TTC549 (cell line): Measurements from ENCODE around the gene C22orf39.

ENCODE experiments used
- FAIRE-seq: peaks from 2 replicates; lab custom pipeline; 2012; peaks lifted over from hg19 to GRCh38; lab: Jason Lieb, UNC

C22orf39 gene

DNA sequence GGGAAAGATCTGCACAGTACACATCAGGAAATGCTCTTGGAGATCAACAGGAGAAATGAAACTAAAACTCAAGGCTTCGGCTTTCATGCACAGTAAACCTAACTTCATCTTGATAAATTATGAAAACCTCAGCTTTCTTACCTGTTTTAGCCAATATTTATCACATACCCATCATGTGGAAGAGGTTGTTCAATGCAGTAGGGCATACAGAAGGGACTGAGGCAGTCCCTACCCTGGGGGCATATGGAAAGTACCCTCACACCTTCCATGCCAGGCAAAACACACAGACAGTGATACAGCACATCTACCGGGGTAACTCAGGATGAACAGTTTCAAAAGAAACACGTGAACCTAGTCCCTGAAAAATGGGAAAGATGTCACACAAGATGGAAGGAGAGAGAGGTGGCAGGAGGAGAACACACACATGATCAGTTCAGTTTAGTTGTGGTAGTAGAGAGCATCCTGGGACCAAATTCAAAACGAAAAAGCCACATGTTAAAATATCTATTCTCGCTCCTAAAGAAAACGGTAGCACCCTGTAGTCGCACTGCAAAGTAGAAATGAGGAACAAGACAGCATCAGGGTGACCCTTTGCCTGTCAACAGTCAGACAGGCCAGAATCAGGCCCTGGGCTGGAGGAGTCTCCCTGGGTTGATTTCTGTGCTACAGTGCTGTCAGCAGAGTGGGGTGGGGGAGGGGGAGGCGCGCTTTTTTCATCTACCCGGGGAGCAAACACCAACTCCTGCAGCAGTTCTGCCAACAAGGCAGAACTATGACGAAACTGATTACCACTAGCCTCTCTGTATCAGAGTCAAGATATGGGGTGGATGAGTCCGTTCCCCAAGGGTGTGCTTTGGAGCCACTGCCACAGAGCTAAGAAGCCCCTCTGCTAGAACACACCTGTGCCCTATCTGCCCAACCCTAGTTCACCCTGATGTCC is 17.3 kb downstream of the C22orf39 start:
- no peak for FAIRE-seq

DNA sequence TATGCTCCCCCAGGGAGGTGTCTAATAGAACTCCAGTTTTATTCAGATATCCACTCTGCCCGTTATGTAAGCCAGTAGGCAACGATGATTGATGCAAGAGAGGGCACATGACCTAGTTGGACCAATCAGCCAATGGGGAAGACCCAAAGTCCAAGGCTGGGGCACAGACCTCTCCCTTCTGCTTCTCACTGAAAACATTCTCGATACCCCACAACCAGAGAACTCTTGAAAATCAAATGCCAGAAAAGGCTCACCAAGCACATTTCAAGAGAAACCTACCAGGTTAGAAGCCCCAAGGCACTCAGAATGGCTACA is 23.4 kb downstream of the C22orf39 start:
- FAIRE-seq, result no peak

DNA sequence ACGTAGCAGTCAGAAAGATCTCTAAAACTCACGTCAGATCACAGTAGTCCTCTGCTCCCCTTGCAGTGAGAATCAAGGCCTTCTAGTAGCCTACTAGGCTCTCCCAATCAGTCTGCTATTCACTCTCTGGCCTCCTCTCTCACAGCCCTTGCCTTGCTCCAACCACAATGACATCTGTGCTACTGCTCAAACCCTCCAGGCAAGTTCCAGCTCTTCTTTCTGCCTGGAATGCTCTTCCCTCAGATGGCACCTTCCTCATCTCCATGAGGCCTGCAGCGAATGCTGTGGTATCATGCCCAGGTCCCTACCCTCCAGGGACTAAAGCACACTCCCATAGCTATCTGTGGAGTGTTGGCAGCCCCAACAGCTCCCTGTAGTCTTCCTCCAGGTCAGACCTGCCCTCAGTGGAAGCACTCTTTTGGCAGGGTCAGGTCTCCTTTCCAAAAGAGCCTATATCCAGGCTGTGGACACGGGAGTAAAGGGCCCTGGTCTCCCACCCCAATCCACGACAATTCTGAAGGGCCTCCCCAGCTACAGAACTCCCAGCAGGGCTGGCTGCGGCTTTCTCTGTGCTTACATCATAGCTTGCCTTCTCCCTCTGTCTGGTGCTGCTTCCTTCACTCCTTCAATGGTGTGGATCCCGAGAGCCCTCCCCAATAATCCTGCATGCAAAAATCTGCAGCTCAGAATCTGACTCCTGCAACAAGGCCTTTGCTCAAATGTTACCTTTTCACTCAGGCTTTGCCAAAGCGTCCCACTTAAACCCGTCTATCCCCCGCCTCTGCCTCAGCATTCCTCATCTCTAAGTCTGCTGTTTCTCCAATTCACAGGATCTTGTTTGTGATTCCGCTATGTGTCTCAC is 24.8 kb downstream of the C22orf39 start:
- FAIRE-seq, result no peak

DNA sequence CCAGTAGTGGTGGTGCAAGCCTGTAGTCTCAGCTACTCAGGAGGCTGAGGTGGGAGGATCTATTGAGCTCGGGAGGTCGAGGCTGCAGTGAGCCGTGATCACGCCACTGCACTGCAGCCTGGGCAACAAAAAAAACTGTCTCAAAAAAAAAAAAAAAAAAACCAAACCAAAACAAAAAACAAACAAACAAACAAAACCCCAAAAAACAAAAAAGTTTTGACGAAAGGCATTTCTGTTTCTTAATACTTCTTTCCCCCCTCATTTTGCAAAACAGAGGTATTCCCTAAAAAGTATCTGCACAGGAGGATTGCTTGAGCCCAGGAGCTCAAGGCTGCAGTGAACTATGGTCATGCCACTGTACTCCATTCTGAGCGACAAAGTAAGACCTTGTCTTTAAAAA is 27.2 kb downstream of the C22orf39 start:
- no peak for FAIRE-seq

DNA sequence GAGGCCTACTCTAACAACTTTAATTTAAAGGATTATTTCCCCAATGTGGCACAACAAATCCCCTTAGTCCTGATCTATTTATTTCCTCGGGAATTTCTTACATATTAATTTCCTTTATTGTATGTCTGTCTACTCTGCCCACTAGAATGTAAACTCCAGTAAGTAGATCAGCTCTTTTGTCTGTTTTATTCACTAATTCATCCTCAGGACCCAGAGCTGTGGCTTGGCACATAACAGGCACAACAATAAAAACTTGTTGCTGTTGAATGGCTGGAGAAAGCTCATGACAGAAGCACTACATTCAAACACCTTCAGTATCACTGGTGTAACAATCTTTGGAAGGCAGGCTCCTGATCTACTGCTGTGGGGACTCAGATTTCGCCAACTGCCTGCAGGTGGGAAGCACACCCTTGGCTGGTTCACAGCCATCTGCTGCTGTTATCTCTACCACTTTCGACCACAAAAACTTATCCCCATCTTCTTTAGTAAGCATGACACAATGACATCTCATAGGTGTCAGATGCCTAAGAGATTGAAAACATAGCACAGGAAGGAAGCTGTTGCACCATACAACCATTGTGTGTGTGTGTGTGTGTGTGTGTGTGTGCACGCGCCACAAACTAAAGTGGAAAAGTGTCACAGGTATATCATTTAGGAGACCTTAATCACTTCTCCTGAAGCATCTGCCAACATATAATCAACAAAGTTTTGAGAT is 27.9 kb downstream of the C22orf39 start:
- FAIRE-seq, result no peak

DNA sequence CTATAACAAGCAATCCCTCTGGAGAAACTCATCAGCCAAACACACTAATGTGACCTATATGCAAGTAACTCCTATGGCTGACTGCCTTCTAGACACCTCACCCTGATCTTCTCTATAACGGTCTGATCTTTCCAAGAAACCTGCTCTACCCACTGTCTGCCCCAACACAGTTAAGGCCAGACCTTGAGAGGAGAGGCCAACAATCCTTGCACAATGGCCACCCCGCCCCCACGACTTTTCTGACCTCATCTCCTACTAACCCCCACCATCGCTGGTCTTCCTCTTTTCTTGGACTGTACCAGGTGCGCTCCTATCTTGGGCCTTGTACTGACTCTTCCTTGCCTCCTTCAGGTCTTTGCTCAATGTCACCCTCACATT is 28.4 kb downstream of the C22orf39 start:
- FAIRE-seq, result no peak

DNA sequence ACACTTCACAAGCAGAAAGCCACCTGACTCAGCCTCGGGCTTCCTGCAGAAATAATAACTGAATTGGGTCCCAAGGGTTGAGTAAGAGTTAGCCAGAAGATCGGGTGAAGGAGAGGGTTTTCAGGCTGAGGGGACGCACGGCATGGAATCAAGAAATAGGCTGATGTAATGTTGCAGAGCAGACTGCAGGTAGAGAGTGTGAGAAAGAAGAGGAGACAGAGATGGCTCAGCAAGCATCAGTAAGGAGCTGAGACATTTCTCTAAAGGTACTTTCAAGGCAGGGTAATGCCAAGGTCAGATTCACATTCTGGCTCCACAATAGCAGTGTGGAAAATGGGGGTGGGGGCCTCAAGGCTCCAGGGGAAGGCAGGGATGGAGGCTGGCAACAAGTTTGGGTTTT is 34.6 kb downstream of the C22orf39 start:
- no peak for FAIRE-seq

DNA sequence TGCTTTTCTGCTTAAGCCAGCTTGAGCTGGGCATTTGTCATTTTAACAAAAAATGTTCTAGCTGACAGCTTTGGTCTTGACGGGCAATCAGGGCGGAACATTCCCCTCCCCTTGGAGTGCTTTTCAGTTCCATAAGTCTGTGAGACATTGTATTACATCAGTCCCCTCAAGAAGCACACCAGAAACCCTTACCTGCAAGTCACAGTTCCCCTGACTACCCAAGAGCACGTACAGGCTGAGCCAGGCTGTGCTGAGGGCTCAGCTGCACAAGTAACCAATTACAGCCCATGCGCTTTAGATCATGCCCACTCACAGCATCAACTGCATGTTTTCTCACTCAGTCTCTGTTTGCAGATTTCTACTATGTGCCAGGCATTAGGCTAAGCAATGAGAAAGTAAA is 35.0 kb downstream of the C22orf39 start:
- no peak for FAIRE-seq

DNA sequence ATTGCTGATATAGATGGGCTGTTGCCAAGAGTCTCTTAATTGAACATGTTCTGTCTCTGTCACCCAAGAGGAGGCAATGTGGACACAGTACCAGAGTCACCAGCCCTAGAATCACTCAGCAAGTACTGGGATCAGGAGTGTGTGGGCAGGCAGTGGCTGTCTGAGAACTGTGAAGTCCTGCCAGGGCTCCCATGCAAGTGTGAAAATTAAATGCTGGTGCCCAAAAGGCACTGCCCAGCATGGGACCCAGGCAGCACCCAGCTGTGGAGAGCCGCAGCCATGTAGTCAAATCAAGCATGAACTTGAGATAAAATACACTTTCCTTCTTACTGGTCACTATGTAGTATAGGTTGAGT is 35.8 kb downstream of the C22orf39 start:
- FAIRE-seq, result no peak

DNA sequence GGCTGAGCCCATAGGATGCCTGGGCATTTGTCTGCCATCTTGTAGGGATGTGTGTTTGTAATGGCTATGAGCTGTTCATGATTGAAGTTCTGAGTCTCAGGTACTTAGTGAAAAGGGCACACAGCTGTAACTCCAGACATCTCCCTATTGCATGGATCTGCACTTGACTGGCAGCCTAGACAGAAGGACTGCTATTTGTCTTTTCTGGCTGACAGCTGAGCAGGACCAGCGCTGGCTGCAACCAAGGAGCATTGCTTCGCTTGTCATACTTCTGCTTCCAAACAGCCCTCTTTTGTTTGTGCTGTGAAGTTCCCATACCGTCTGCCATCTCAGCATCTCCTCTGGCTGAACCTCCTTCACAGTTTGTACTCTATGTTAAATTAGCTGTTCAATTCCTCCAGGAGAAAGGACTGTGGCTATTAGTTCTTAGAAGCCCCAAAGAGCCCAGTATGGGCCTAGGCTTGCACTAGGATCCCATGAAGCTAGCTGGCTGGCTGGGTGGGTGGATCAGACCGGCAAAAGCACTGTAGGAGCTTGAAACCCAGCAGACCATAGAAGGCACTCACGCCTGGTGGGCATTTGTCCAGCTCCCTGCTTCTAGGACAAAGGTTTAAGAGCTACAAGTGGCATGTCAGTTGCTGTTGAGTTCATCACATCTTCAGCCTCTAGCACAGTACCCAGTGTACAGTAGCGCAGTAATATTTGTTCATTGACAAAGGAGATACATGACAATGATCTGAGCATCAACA is 36.4 kb downstream of the C22orf39 start:
- FAIRE-seq, result no peak

DNA sequence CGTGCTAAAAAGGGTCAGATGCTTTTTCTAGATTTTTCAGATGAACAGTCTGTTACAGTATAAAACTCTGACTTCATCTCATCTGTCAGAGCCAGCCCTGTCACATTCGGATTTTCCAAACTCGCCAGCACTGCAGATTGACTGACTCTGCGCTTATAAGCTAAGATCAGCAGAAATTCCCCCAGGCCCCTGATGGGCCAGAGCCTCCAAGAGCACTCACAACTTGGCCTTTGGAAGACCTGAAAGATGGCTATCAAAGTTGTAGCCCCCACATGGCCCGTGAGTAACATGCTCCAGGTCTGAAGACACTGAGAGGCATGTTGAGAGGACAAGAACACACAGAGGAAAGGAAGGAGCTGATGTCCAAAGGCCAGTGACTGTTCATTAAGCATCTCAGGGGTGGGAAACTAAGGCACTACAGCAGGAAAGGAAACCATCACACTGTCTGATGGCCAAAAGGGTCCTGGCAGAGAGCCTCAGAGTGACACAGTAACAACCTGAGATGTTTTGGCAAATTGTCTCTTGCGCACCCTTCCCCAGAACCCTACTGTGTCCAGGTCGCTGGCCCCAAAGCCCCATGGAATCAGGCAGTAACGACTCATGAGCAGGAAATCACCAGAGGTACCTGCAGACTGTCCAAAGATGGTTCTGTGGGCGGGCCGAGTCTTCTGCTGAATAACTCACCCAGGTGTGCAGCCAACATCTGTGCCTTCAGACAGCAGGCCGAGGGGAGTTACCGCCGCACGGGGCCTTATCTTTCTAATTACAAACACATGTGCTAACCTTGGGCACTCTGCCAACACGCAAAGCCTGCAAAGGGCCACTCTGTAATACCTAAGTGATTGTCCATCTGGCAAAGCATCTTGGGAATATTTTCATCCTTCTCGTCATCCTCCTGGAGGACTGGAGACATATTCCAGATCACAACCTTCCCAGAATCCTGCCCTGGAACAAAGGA is 39.6 kb downstream of the C22orf39 start:
- FAIRE-seq, result no peak

DNA sequence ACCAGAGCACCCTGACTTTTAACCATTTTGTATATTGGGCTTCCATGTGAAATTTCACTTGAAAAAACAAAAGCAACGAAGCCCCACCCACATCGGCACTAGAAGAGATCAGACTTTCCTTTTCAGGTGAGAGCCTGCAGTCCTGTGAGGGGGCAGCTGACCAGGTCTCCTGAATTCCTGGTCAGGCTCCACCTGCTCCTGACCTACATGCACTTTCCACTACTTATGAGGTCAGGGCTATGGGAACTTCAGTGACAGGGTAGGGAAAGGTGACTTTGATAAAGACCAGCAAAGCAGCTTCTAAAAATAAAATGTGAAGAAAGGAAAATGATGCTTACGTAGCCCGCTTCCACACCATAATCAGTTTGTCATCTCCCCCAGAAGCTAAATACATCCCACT is 40.7 kb downstream of the C22orf39 start:
- no peak for FAIRE-seq

DNA sequence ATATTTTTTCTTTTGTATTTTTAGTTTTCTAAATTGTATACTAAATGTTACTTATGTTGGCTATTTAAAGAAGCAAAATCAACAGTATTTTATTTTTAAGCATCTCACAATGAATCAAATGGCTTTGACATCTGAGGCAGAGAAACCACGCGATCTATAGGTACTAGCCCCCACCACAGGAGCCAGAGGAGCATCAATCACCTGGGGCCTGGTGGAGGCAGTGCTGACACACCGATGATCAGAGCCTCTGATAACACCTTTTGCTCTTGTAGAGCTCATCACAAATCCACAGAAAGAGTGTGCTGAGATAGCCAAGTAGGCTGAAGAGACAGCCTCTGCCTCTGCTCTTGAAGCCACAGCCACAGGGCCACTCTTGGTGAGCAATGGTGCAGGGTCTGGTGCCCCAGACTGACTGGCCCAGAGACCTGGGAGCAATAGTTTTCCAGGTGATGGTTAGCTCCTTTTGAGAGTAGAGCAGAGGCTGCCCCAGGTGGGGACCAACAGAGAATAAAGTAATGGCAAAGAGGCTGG is 41.2 kb downstream of the C22orf39 start:
- FAIRE-seq, result no peak

DNA sequence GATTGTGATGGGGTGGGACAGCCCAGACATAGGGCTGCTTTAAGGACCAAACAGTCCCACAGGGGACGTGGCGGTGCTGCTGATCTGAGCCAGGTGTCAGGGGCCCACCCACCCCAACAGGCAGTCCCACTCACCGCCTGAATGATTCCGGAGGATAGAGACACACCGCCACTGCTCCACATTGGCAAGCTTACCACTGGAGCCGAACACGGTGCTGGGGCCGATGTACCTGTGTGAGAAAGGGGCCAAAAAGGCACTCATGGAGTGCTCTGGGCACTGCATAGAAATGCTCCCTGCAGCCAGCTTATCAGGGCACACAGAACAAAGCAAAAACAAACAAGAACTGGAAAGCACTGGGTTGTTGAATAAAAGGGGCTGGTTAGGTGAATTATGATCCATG is 41.9 kb downstream of the C22orf39 start:
- no peak for FAIRE-seq

DNA sequence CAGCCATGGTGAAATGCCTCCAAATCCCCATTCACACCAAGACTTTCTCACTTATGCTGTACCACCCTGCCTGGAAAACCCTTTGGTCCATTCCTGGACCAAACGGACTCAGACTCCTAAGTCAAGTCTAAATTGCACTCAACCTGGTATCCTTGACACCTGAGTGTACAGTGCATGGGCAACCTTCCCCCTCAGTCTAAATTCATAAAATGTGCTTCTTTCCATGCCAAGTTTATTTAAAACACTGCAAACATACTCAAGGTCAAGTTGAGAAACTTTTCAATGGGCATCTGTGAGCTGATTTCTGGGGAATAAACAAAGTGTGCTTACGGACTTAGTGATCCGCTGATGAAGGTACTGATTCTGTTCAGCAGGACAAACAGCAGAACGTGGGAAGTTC is 42.4 kb downstream of the C22orf39 start:
- FAIRE-seq, result no peak

DNA sequence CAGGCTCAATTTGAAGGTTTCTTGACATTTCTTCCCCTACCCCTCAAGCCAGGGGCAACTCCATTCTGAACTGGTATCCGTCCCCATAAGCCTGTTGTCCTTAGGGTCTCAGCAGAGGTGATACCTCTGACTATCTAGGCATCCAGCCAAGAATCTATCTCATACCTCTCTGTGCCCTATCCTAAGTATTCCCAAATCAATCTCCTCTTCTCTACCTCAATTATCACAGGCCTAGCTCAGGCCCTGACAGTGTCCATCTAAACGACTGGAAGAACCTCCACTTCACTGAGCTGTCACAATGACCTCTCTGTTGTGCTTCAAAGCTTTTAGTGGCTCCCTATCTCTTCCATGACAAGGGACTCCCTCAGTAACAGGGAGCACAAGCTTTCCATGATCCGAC is 42.8 kb downstream of the C22orf39 start:
- FAIRE-seq, result no peak

DNA sequence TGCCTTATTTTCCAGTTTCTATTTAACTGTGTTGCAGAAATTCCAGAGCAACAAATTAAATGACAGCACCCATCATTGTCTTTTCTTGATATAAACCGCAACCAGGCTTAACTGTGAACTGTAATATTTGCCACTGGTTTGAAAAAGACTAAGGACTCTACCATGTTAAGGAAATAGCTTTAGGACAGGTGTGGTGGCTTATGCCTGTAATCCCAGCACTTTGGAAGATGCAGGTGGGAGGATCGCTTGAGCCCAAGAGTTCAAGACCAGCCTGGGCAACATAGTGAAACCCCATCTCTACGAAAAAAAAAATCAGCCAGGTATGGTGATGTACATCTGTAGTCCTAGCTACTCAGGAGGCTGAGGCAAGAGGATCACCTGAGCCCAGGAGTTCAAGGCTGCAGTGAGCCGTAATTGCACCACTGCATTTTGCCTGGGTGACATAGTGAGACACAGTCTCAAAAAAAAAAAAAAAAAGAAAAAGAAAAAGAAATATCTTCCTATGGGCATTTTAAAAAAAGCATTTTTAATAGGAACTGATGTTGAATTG is 44.8 kb downstream of the C22orf39 start:
- no peak for FAIRE-seq

DNA sequence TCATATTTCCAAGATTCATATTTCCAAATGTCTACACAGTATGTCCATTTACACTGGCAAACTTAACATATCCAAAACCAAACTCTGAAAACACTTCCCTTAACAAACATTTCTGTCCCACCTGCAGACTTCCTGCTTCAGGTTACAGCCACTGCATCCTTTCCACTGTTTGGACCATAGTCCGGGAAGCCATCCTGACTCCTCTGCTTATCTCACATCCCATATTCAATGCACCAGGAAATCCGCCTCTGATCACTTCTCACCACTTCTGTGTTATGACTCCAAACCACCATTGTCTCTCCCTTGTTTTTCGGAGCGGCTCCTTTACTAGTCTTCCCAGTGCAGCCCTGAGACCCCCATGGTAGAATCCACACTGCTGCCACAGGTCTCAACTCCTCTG is 46.0 kb downstream of the C22orf39 start:
- no peak for FAIRE-seq

DNA sequence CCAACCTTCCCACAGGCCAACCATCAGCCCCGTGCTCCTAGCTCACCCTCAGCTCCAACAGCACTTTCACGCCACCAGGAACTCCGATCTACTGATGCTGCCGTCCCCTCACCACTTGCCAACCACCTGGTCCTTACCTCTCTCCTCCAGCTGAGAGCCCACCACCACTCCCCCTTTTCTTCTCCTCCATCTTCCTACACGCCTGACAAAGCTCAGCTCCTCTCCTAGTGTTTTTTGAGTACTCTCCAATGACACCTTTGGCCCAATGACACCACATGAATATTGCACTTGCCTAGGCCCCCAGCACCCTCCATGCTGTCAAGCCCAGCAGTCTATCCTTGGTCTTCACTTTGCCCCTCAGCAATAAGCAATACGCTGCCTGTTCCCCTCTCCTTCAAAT is 46.6 kb downstream of the C22orf39 start:
- FAIRE-seq, result no peak

DNA sequence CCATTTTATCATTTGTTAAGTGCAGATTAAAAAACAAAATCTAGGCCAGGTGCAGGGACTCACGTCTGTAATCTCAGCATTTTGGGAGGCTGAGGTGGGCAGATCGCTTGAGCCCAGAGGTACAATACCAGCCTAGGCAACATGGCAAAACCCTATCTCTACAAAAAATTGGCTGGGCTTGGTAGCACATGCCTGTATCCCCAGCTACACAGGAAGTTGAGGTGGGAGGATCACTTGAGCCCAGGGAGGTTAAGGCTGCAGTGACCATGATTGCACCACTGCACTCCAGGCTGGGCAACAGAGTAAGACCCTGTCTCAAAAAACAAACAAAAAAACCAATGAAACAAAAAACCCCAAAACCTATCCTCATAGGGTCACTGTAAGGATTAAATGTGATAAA is 48.9 kb downstream of the C22orf39 start:
- FAIRE-seq, result no peak

DNA sequence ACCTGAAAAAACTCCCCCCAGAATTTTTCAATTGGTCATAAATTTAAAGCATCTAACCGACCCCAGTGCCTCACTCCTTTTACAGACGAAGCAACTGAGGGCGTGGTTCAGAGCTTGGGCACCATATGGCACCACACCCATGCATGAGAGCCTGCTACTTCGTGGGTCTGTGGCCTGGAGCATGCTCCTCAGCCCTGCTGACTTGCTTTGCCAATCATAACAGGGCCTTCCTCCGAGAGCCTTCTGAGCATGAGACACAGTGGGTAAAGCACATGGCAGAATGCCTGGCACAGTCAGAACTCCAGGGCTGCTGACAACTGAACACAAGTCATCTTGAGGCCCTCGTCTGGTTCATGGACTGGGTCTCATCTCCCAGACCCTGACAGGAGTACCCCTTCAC is 49.3 kb downstream of the C22orf39 start:
- no peak for FAIRE-seq
